Stimulated activated CD8-positive, alpha-beta memory T cell treated with anti-CD3 and anti-CD28 coated beads, Interleukin-7, amount 100 ng/mL, for 24 hours (primary cell): ENCODE data around the gene SMYD3.
"Not testable (repeated sequence)": the region's sequence is repeated elsewhere in the genome, so short reads cannot be mapped to it uniquely, and the experiment has no call there.

Experiments
- DNase-seq: peaks from one replicate; pipeline ENCODE4 v3.0.0-alpha.2; 2020; ENCODE audit warnings: low read depth

SMYD3 gene

GRCh38 chr1:246351721-246352120 lies 155.4 kb downstream of the SMYD3 start:
- DNase-seq = no peak

- no peak for DNase-seq
These were observed 156.3 kb downstream of the SMYD3 start for GRCh38 chr1:246350745-246351144.

- no peak for DNase-seq
These were observed 163.1 kb downstream of the SMYD3 start for GRCh38 chr1:246343937-246344336.

GRCh38 chr1:246343251-246343650 lies 163.8 kb downstream of the SMYD3 start:
- no peak for DNase-seq

- no peak for DNase-seq
These were observed 168.5 kb downstream of the SMYD3 start for GRCh38 chr1:246338546-246338945.

- DNase-seq = no peak
These were observed 169.0 kb downstream of the SMYD3 start for GRCh38 chr1:246338098-246338497.

- no peak for DNase-seq
These were observed 171.9 kb downstream of the SMYD3 start for GRCh38 chr1:246335151-246335550.

GRCh38 chr1:246333855-246334254 lies 173.2 kb downstream of the SMYD3 start:
- DNase-seq = no peak

- no peak for DNase-seq
These were observed 175.0 kb downstream of the SMYD3 start for GRCh38 chr1:246332078-246332477.

- no peak for DNase-seq
These were observed 177.2 kb downstream of the SMYD3 start for GRCh38 chr1:246329900-246330299.

- not testable (repeated sequence) for DNase-seq
These were observed 177.8 kb downstream of the SMYD3 start for GRCh38 chr1:246329292-246329691.

GRCh38 chr1:246324711-246325110 lies 182.4 kb downstream of the SMYD3 start:
- no peak for DNase-seq

GRCh38 chr1:246324033-246324432 lies 183.0 kb downstream of the SMYD3 start:
- DNase-seq = not testable (repeated sequence)

- no peak for DNase-seq
These were observed 186.8 kb downstream of the SMYD3 start for GRCh38 chr1:246320286-246320685.

- no peak for DNase-seq
These were observed 187.9 kb downstream of the SMYD3 start for GRCh38 chr1:246319083-246319714.

GRCh38 chr1:246318622-246319021 lies 188.5 kb downstream of the SMYD3 start:
- no peak for DNase-seq

- no peak for DNase-seq
These were observed 189.1 kb downstream of the SMYD3 start for GRCh38 chr1:246318036-246318359.

- DNase-seq = no peak
These were observed 189.6 kb downstream of the SMYD3 start for GRCh38 chr1:246317332-246318035.

- no peak for DNase-seq
These were observed 195.6 kb downstream of the SMYD3 start for GRCh38 chr1:246311461-246311860.

- no peak for DNase-seq
These were observed 197.7 kb downstream of the SMYD3 start for GRCh38 chr1:246309247-246309884.

- DNase-seq = no peak
These were observed 198.5 kb downstream of the SMYD3 start for GRCh38 chr1:246308533-246309075.

GRCh38 chr1:246306415-246307037 lies 200.6 kb downstream of the SMYD3 start:
- DNase-seq = no peak
